ENCODE results near the gene VCP.

The VCP gene

DNA sequence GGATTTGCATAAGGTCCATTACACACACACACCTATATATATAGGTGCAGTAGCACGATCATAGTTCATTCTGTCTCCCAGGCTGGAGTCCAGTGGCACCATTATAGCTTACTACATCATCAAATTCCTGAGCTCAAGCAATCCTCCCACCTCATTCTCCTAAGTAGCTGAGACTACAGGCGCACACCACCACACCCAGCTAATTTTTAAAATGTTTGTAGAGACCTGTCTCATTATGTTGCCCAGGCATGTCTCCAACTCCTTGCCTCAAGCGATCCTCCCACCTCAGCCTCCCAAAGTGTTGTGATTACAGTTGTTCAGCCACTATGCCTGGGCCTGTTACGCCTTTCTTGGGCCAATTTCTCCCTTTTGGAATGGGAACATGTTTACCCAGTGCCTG is 43.2 kb downstream of the VCP start (continued):
- TF ChIP-seq ZNF362 (tag by site-specific recombination; IDR thresholded peaks at IDR 0.05) (no peak), ZNF707 (tag by site-specific recombination; IDR thresholded peaks at IDR 0.05) (no peak), ZNF121 (tag by site-specific recombination; IDR thresholded peaks at IDR 0.05) (no peak), ZNF211 (tag by site-specific recombination; IDR thresholded peaks at IDR 0.05; ENCODE audit: low read depth) (no peak), BCL6B (tag by site-specific recombination; IDR thresholded peaks at IDR 0.05) (no peak)

- no peak overlapping the region for H3K27ac ChIP-seq (ENCODE audit: extremely low read depth, low read depth, low read length)
- H3K36me3 ChIP-seq (ENCODE audit: control insufficient read depth in 2 of 2, insufficient read depth in 1 of 2, low read length in 2 of 2), result no peaks in the 10 kb centered on the region
- ChIA-PET POLR2A (no interaction called here), CTCF (interaction anchor here (0.5 to 2.3 kb wide), 4 partner anchors 23 to 103 kb away, joined by 3 to 6 read pairs (median 3); partner anchors contain the start of gene DNAJB5)
- H3K9me3 ChIP-seq (ENCODE audit: control insufficient read depth, insufficient read depth, low read depth, low read length), result no peaks in the 10 kb centered on the region
- no peaks in the 10 kb centered on the region for H3K4me1 ChIP-seq (ENCODE audit: control insufficient read depth, insufficient read depth, low read length)
- H3K4me3 ChIP-seq (ENCODE audit: low read depth, low read length), result no peak overlapping the region
- TF ChIP-seq TRIM28 (IDR thresholded peaks at IDR 0.05; ENCODE audit: borderline replicate concordance, low read length) (peak; percentile 63; the same call in 1 of the 2 replicates), ZNF585B (tag by site-specific recombination; IDR thresholded peaks at IDR 0.05) (peak; percentile 84)
- TF ChIP-seq, protein P1, sequence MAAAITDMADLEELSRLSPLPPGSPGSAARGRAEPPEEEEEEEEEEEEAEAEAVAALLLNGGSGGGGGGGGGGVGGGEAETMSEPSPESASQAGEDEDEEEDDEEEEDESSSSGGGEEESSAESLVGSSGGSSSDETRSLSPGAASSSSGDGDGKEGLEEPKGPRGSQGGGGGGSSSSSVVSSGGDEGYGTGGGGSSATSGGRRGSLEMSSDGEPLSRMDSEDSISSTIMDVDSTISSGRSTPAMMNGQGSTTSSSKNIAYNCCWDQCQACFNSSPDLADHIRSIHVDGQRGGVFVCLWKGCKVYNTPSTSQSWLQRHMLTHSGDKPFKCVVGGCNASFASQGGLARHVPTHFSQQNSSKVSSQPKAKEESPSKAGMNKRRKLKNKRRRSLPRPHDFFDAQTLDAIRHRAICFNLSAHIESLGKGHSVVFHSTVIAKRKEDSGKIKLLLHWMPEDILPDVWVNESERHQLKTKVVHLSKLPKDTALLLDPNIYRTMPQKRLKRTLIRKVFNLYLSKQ (tag by site-specific recombination; IDR thresholded peaks at IDR 0.05; ENCODE audit: borderline replicate concordance), result no peak
These were observed 44.1 kb downstream of the VCP start for GRCh38 chr9:35028341-35028740.

DNA sequence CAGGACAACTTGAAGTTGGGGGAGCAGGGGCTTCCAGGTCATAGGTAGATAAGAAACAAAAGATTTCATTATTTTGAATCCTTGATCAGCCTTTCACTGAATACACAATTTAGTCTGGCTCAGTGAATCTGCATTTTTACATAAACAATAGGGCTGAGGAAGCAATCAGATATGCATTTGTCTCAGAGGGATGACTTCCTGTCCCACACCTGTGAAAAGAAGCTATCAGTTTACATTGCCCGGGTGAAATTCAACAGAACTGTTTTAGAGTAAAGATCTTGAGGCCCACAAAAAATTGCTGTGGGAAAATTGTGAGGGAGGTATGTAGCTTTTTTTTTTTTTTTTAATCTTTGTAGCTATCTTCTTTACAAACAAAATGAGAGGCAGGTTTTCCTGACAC is 44.6 kb downstream of the VCP start:
- H3K27ac ChIP-seq (ENCODE audit: extremely low read depth, low read depth, low read length), result no peak overlapping the region
- no peak overlapping the region for H3K4me3 ChIP-seq (ENCODE audit: low read depth, low read length)
- TF ChIP-seq ZNF558 (tag by site-specific recombination; IDR thresholded peaks at IDR 0.05), result no peak
- no peak for TF ChIP-seq ZNF701 (tag by site-specific recombination; IDR thresholded peaks at IDR 0.05)
- TF ChIP-seq ZNF529 (tag by site-specific recombination; IDR thresholded peaks at IDR 0.05; ENCODE audit: insufficient replicate concordance), result no peak
- no peak for TF ChIP-seq SETDB1 (IDR thresholded peaks at IDR 0.05; ENCODE audit: insufficient read length, low read length)
- no peak for TF ChIP-seq ZSCAN16 (tag by site-specific recombination; IDR thresholded peaks at IDR 0.05)
- TF ChIP-seq ZNF239 (tag by site-specific recombination; IDR thresholded peaks at IDR 0.05), result no peak
- TF ChIP-seq, protein P2, sequence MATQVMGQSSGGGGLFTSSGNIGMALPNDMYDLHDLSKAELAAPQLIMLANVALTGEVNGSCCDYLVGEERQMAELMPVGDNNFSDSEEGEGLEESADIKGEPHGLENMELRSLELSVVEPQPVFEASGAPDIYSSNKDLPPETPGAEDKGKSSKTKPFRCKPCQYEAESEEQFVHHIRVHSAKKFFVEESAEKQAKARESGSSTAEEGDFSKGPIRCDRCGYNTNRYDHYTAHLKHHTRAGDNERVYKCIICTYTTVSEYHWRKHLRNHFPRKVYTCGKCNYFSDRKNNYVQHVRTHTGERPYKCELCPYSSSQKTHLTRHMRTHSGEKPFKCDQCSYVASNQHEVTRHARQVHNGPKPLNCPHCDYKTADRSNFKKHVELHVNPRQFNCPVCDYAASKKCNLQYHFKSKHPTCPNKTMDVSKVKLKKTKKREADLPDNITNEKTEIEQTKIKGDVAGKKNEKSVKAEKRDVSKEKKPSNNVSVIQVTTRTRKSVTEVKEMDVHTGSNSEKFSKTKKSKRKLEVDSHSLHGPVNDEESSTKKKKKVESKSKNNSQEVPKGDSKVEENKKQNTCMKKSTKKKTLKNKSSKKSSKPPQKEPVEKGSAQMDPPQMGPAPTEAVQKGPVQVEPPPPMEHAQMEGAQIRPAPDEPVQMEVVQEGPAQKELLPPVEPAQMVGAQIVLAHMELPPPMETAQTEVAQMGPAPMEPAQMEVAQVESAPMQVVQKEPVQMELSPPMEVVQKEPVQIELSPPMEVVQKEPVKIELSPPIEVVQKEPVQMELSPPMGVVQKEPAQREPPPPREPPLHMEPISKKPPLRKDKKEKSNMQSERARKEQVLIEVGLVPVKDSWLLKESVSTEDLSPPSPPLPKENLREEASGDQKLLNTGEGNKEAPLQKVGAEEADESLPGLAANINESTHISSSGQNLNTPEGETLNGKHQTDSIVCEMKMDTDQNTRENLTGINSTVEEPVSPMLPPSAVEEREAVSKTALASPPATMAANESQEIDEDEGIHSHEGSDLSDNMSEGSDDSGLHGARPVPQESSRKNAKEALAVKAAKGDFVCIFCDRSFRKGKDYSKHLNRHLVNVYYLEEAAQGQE (tag by site-specific recombination; IDR thresholded peaks at IDR 0.05), result no peak
- no peak for TF ChIP-seq ZNF184 (tag by site-specific recombination; IDR thresholded peaks at IDR 0.05)
- TF ChIP-seq, protein P3, sequence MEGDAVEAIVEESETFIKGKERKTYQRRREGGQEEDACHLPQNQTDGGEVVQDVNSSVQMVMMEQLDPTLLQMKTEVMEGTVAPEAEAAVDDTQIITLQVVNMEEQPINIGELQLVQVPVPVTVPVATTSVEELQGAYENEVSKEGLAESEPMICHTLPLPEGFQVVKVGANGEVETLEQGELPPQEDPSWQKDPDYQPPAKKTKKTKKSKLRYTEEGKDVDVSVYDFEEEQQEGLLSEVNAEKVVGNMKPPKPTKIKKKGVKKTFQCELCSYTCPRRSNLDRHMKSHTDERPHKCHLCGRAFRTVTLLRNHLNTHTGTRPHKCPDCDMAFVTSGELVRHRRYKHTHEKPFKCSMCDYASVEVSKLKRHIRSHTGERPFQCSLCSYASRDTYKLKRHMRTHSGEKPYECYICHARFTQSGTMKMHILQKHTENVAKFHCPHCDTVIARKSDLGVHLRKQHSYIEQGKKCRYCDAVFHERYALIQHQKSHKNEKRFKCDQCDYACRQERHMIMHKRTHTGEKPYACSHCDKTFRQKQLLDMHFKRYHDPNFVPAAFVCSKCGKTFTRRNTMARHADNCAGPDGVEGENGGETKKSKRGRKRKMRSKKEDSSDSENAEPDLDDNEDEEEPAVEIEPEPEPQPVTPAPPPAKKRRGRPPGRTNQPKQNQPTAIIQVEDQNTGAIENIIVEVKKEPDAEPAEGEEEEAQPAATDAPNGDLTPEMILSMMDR (tag by site-specific recombination; IDR thresholded peaks at IDR 0.05), result no peak
- no peak for TF ChIP-seq ZXDB (tag by site-specific recombination; IDR thresholded peaks at IDR 0.05)
- H3K4me1 ChIP-seq (ENCODE audit: control insufficient read depth, insufficient read depth, low read length), result no peaks in the 10 kb centered on the region
- CTCF ChIA-PET, result interaction anchor here (0.5 to 2.3 kb wide), 7 partner anchors 23 to 313 kb away, joined by 3 to 6 read pairs (median 4); partner anchors contain the start of gene DNAJB5
- H3K36me3 ChIP-seq (ENCODE audit: control insufficient read depth in 2 of 2, insufficient read depth in 1 of 2, low read length in 2 of 2), result no peaks in the 10 kb centered on the region
- POLR2A ChIA-PET, result no interaction called here
- H3K9me3 ChIP-seq (ENCODE audit: control insufficient read depth, insufficient read depth, low read depth, low read length), result no peaks in the 10 kb centered on the region
